Hematopoietic multipotent progenitor cell treated with erythropoietin and hydrocortisone succinate and interleukin-3 and kit ligand, for 15 days (in vitro differentiated cells): ENCODE results near the gene PNMT.

Experiments
- DNase-seq: peaks from one replicate; pipeline ENCODE4 v3.0.0-alpha.2; 2015; ENCODE audit warnings: low spot score

The PNMT gene

GRCh38 chr17:39667945-39668924 is at the start of gene PNMT:
TSS of gene PNMT (plus strand) at chr17:39668453. CDS start at chr17:39668476, 23 bp downstream.
- peak; percentile 60 for DNase-seq

GRCh38 chr17:39618956-39619785 is 49.1 kb upstream of the PNMT start:
- DNase-seq, result no peak

GRCh38 chr17:39619786-39620101 is 48.5 kb upstream of the PNMT start:
- no peak for DNase-seq

- peak; percentile 84 for DNase-seq
These were observed 46.5 kb upstream of the PNMT start for GRCh38 chr17:39621523-39622379.

- DNase-seq, result no peak
These were observed 45.8 kb upstream of the PNMT start for GRCh38 chr17:39622380-39623006.

GRCh38 chr17:39623356-39623950 is 44.8 kb upstream of the PNMT start:
- DNase-seq, result peak; percentile 81

GRCh38 chr17:39624313-39624712 is 43.9 kb upstream of the PNMT start:
- DNase-seq, result no peak

GRCh38 chr17:39625198-39625785 is 43.0 kb upstream of the PNMT start:
- DNase-seq, result no peak

- no peak for DNase-seq
These were observed 41.8 kb upstream of the PNMT start, which contains the start of gene PPP1R1B for GRCh38 chr17:39626171-39627046. TSS of gene PPP1R1B (plus strand) at chr17:39626952. CDS start at chr17:39627393, 441 bp downstream.

GRCh38 chr17:39627047-39627711 is 41.1 kb upstream of the PNMT start:
- DNase-seq, result no peak

GRCh38 chr17:39627712-39628516 is 40.3 kb upstream of the PNMT start:
- DNase-seq, result no peak

- no peak for DNase-seq
These were observed 39.4 kb upstream of the PNMT start for GRCh38 chr17:39628655-39629493.

- no peak for DNase-seq
These were observed 38.8 kb upstream of the PNMT start for GRCh38 chr17:39629494-39629880.

- DNase-seq, result no peak
These were observed 38.4 kb upstream of the PNMT start for GRCh38 chr17:39629898-39630297.

- no peak for DNase-seq
These were observed 36.9 kb upstream of the PNMT start for GRCh38 chr17:39631403-39631802.

GRCh38 chr17:39632153-39632941 is 35.9 kb upstream of the PNMT start:
- no peak for DNase-seq
